Measurements from ENCODE around the gene MAPK12.

The MAPK12 gene

GRCh38 chr22:50267591-50268390 lies 6.3 kb upstream of the MAPK12 start:
- TF ChIP-seq CTCF (IDR thresholded peaks at IDR 0.05; ENCODE audit: low read depth, low read length) = peak; percentile 32
- H3K4me3 ChIP-seq (ENCODE audit: low read depth, low read length) = peak overlapping the region; percentile 25
- in situ Hi-C loops (cut with HindIII; ENCODE audit: low sequenced_read_pairs) = no loop called here
- DNase-seq (ENCODE audit: low read depth, low spot score) = peak; percentile 38

- DNase-seq (ENCODE audit: low read depth, low spot score) = no peak
- no peak overlapping the region for H3K4me3 ChIP-seq (ENCODE audit: low read depth, low read length)
- in situ Hi-C loops (cut with HindIII; ENCODE audit: low sequenced_read_pairs) = no loop called here
- TF ChIP-seq CTCF (IDR thresholded peaks at IDR 0.05; ENCODE audit: low read depth, low read length) = no peak
Observed at GRCh38 chr22:50266994-50267393, 5.5 kb upstream of the MAPK12 start.

- DNase-seq (ENCODE audit: low read depth, low spot score) = no peak
Observed at GRCh38 chr22:50264946-50265669, 3.6 kb upstream of the MAPK12 start.

GRCh38 chr22:50264104-50264745 lies 2.7 kb upstream of the MAPK12 start:
- no peak for TF ChIP-seq CTCF (IDR thresholded peaks at IDR 0.05; ENCODE audit: low read depth, low read length)
- DNase-seq (ENCODE audit: low read depth, low spot score) = no peak
- H3K4me3 ChIP-seq (ENCODE audit: low read depth, low read length) = no peak overlapping the region
- in situ Hi-C loops (cut with HindIII; ENCODE audit: low sequenced_read_pairs) = no loop called here

More at GRCh38 chr22:50264946-50265669, 3.6 kb upstream of the MAPK12 start:
- TF ChIP-seq CTCF (IDR thresholded peaks at IDR 0.05; ENCODE audit: low read depth, low read length) = no peak
- in situ Hi-C loops (cut with HindIII; ENCODE audit: low sequenced_read_pairs) = no loop called here
- no peak overlapping the region for H3K4me3 ChIP-seq (ENCODE audit: low read depth, low read length)

- in situ Hi-C loops (cut with HindIII; ENCODE audit: low sequenced_read_pairs) = no loop called here
- TF ChIP-seq CTCF (IDR thresholded peaks at IDR 0.05; ENCODE audit: low read depth, low read length) = no peak
- DNase-seq (ENCODE audit: low read depth, low spot score) = no peak
- no peak overlapping the region for H3K4me3 ChIP-seq (ENCODE audit: low read depth, low read length)
Observed at GRCh38 chr22:50262973-50263617, 1.6 kb upstream of the MAPK12 start.

- DNase-seq (ENCODE audit: low read depth, low spot score) = no peak
- H3K4me3 ChIP-seq (ENCODE audit: low read depth, low read length) = no peak overlapping the region
- in situ Hi-C loops (cut with HindIII; ENCODE audit: low sequenced_read_pairs) = no loop called here
- no peak for TF ChIP-seq CTCF (IDR thresholded peaks at IDR 0.05; ENCODE audit: low read depth, low read length)
Observed at GRCh38 chr22:50262460-50262911, 1.0 kb upstream of the MAPK12 start.

Measured in astrocyte of the spinal cord (primary cell).